COR-L47 (cell line): ENCODE data around the gene APLF.
"Not testable (repeated sequence)": the region's sequence is repeated elsewhere in the genome, so short reads cannot be mapped to it uniquely, and the experiment has no call there.

Source experiments
- DNase-seq: peaks from one replicate; lab custom pipeline; 2025; lab: John Stamatoyannopoulos, UW

The APLF gene

DNA sequence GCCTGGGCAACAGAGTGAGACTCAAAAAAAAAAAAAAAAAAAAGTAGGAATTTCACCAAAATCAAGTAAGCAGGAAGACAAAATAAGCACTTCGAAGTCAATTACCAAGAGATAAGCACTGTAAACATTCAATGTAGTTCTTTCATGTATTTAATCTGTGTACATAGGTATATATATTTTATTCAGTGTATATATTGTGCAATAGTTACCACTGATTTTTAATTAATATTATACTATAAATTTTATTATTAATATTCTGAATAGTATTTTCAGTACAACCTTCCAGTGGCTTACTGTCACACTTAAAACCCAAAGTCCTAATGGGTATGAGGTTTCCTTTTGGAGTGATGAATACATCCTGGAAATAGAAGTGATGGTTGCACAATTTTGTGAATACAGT is 9.1 kb downstream of the APLF start:
- no peak for DNase-seq

DNA sequence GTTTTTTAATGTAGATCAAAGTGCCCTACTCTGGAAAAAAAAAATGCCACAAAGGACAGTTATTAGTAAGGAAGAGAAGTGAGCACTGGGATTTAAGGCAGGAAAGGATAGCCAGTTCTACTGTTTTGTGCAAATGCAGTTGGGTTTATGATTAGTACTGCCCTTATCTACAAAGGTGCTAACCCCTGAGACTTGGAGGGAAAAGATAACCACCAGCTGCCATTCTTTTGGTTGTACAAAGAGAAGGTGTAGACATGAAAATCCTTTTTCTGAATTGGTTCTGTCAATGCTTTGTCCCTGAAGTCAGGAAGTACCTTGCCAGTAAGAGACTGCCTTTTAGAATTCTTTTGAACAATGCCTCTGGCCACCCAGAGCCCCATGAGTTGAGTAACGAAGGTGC is 11.3 kb downstream of the APLF start:
- no peak for DNase-seq

DNA sequence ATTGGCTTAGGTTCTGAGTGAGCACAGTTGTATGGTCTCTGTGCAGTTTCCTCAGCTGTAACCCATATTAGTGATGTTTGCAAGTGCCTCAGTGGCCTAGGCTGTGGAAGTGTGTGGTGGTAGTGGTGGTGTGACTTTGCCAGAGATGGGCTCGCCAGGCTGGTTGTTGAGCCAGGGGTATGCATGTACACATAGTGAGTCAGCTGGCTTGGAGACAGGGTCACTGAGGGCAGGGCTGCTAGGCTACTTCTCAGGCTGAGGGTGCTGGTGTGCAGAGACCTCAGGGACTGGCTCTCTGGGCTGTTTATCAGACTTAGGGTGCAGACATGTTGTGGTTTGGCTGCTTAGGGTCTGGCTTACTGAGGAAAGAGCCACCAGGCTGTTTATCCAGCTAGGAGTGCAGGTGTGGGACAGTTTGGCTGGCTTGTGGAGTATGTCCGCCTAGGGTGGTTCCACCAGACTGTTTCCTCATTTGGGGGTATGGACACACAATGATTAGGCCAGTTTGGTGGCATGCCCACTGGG is 15.0 kb downstream of the APLF start:
- no peak for DNase-seq

DNA sequence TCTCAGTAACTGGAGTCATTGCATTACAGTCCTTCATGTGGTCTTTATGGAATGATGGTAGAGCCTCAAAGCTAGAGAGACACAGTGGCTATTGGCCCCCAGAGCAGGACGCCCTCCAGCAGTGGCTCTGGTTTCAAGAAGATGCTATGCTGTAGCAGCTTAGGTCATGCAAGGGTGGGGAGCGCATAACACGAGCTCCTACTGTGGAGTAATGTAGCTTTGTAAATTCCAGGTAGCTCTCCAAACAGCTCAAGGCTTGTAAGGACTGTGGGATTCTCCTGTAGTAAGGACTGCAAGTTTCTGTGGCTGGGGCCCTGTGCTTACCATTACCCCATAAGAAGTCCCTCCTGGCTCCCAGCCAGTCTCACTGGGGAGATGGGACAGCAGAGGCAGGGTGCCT is 15.6 kb downstream of the APLF start:
- no peak for DNase-seq

DNA sequence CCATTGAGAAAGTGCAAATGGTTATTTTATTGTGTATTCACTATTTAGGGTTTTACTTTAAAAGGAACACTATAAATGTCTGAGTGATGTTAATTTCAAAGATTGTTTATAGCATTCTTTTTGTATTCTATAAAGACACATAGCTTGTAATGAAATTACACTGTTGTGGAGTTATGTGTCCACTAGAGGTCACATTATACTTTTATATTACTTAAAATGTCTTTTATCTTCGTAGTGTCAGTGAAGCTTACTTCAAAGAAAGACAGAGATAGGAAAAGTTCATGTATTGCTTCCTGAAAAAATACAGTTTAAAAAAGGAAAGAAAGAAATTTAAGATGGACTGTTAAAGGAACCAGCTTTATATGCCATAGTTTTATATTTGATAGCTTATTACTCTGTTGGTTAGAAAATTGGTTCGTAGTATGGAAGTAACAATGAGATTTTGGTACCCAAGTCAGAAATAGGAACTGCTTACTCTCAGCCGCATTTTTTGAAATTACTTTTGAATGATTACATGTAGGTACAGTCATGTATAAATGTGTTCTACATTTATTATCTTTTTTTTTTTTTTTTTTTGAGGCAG is 20.5 kb downstream of the APLF start:
- no peak for DNase-seq

DNA sequence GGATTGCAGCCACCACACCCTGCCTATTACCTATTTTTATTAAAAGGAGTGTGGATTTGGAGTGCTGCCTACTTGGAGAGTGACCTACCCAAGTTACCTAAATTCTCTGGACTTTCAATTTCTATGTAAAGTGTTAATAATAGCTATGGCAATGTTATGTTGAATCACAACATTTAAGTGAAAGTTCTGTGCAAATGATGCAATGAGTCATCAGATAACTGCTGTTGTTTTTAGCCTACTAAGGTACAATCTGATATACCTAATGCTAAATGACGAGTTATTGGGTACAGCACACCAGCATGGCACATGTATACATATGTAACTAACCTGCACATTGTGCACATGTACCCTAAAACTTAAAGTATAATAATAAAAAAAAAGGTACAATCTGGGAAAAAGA is 21.2 kb downstream of the APLF start:
- DNase-seq = not testable (repeated sequence)

DNA sequence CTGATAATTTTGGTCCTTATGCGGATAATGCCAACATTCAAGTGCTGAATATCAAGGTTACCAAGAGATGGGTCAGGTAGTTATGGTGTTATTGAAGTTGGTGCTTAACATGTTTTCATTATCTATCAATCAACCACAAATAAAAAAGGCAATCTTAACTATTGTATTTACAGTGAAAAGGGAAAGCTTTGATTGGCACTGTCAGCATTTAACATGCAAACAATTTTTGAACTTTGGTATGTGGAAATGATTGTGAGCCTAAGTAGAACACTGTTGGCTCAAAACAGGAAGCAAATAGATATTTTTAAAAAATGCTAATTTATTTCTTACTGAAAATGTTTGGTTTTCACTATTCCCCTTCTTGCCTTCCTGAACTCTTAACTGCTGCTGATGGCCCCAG is 21.9 kb downstream of the APLF start:
- DNase-seq = no peak

DNA sequence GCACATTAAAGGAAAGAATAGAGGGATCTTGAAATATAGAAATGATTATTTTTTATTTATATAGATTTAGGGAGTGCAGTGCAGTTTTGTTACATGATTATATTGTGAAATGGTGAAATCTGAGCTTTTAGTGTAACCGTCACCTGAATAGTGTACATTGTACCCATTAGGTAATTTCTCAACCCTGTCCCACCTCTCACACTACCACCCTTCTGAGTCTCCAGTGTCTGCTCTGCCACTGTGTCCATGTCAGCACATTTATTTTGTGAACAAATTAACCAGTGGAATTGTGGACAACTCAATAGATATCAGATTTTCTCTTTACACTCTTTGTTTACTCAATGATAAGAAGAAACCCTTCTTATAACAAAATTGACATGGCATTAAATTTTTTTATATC is 24.2 kb downstream of the APLF start:
- DNase-seq = no peak

DNA sequence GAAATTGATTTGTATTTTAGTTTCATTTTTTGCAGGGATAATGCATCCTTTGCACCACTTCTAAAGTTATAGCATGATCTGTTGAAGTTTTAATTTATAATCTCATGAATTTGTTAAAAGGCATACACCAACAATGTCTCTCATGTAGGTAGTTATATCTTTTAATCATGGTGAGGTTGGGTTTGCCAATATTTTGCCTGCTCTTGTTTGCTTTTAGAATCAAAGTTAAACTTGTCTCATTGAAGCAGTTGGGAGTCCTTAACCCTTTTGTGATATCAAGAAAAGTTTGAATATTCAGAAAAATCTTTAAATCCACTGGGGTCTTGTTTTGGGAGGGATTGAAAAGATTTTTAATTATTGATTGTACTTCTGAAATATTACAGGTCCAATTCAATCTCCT is 31.7 kb downstream of the APLF start:
- DNase-seq = no peak

DNA sequence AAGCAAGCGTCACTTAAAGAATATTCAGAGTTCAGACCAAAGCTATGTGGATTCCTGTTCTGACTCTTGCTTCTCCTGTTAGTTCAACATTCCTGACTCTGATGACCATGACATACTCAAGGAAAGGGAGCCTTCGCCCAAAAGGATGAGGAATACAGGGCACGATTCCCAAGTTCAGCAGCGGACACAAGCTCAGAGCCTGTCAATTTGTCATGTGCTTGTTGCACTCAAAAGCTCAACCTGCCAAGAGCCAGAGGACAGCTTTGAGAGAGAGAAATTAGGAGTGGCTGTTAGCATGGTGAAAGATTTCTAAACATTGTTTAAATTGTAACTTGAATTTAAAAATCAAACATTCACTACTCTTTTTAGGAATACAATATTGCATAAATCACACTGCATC is 33.3 kb downstream of the APLF start:
- no peak for DNase-seq

DNA sequence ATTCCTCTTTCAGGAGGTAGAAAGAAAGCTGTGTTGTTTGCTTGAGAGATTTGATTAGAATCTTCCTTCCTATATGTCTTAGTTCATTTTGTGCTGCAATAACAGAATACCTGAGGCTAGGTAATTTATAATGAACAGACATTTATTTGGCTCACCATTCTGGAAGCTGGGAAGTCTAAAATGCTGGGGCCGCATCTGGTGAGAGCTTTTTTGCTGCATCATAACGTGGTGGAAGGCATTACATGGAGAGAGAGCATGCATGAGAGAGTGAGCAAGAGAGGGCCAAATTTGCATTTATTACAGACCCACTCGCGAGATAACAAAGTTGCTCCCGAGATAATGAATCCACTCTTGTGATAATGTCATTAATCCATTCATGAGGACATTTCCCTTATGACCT is 34.4 kb downstream of the APLF start:
- DNase-seq = no peak

DNA sequence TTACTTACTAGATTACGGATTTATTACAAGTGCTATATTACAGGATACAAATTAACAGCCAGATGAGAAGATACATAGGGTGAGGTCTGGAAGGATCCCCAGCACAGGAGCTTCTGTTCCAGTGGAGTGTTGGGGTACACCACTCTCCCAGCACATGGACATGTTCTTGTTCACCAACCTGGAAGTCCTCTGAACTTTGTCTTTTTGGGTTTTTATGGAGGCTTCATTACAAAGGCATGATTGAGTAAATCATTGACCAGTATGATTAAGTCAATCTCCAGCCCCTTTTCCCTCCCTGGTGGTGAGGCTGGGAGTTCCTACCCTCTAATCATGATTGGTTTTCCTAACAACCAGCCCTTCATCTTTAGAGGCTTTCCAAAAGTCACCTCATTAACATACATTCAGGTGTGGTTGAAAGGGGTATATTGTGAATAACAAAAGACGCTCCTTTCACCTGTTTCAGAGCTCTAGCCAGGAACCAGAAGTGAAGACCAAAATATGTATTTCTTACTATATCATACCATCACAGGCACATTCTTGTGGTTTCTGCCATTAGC is 38.3 kb downstream of the APLF start:
- DNase-seq = no peak

DNA sequence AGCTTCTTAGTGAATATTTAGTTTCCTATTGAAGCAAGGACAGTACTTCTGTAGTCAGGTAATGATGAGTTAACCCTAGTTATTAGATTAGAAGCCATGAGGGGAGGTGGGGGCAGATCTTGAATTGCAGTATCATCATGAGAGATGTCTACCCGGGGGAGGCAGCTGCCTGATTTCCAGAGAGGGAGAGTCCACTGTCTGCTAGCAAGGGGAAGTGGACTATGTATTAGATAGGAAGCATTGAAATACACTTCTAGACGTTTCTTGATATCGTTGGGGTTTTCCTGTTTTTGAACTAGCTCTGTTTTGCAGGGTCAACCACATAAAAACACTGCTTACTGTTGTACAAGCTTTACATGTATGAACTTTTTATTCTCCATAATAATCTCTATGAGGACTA is 38.8 kb downstream of the APLF start:
- no peak for DNase-seq

DNA sequence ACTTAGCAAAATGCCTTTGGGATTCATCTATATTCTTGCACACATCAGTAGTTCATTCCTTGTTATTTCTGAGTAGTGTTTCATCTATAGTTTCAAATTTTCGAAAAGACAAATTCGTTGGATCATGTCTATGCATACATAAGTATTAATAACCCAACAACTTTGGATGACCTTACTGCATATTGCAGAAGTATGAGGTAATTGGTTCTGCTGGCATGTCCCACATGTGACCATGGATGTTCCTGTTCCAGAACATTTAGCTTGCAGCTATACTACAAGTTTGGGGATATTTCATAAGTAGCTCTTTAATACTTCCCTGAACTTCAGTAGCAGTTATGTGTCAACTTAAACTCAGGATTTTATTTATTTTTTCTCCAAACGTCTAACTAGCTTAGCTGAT is 44.9 kb downstream of the APLF start:
- no peak for DNase-seq

DNA sequence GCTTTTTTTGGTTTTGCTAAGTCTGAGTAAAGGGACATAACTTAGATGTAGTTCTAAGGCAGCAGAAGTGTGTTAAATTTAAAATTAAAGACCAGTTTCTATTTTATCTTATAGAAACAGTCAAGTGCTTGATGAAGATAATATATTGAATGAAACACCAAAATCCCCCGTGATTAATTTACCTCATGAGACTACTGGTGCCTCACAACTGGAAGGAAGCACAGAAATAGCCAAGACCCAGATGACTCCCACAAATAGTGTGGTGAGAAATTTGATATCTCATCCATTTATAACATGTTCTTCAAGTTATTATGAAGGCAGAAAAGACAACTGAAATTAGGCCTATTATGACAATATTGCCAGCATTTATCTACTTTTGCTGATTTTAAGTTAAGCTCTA is 45.6 kb downstream of the APLF start:
- no peak for DNase-seq

DNA sequence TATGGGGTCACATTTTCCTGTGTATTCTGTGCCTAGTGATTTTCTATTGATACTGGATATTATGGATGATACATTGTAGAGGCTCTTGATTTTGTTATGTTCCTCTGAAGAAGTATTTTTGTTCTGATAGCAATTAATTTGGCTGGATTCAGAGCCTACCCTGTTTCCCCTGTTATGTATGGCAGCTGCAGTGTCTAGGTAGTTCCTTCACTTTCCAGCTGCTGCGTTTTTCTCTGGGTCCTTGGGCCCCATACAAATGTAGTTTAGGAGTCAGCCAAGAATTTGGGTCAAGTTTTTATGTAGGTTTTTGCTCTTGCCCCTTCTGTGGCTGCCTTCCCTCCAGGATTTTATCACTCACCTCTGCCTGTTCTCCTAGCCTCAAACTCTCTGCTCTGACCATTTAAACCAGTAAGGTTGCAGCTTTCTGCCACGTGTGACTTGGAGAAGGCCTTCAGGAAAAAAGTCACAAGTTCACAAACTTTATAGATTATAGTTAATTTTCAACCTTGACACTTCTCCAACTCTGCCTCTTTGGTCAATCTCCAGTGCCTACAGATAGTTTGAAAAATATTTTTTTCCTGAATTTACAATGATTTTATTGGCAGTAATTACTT is 47.0 kb downstream of the APLF start:
- DNase-seq = no peak

DNA sequence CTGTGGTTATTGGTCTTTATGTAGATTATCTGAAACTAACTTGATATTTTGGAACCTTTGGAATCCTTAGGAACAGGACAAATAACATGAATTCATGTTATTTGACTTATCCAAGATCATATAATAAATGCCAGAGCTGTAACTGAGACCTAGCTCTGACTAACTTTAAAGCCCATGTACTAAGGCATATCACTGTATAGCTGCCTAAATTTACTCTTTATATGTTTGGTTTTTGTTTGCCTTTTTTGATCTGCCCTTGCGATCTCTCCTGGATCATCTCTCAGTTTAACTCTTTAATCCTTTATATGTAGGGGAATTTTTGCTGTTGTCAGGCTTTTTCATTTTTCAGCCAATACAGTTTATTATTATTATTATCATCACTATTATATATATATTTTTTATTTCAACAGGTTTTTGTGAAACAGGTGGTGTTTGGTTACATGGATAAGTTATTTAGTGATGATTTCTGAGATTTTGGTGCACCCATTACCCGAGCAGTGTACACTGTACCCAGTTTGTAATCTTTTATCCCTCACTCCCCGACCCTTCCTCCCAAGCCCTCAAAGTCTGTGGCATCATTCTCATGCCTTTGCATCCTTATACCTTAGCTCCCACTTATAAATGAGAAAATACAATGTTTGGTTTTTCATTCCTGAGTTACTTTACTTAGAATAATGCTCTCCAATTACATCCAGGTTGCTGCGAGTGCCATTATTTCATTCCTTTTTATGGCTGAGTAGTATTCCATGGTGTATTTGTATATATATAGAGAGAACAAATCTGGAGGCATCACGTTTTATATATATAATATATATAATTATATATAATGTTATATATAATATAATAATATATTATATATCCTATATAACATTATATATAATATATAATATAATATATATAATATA is 48.9 kb downstream of the APLF start:
- no peak for DNase-seq

DNA sequence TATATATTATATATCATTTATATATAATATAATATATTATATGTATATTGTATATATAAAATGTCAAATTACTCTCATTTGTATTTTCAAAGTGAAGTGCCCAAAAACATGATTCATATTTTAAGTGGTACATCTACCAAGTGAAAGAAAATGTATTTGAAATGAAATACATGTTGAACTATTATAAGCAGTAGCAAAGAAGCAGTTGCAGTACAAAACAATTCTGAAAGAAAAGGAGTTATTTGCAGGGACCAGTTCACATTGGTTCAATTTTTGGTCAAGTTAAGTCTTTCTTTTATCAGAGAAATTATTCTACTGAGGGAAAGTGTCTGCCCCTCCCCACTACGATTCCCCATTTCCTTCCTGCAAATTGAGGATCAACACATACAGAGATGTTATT is 51.9 kb downstream of the APLF start:
- no peak for DNase-seq

DNA sequence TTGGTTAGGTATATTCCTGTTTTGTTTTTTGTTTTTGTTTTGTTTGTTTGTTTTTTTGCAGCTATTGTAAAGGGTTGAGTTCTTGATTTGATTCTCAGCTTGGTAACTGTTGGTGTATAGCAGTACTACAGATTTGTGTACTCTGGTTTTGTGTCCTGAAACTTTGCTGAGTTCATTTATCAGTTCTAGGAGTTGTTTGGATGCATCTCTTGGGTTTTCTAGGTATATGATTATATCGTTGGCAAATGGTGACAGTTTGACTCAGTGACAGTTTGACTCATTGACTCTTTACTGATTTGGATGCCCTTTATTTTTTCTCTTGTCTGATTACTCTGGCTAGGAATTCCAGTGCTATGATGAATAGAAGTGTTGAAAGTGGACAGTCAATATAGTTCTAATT is 53.7 kb downstream of the APLF start:
- no peak for DNase-seq

DNA sequence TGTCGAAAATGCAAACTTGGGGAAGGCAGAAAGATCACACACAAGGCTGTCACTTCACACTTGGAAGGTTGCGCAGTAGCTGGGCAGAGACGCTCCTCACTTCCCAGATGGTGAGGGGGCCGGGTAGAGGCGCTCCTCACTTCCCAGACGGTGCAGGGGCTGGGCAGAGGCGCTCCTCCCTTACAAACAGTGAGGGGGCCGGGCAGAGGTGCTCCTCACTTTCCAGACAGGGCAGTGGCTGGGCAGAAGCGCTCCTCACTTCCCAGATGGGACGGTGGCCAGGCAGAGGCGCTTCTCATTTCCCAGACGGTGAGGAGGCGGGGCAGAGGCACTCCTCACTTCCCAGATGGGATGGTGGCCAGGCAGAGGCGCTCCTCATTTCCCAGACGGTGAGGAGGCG is 59.6 kb downstream of the APLF start:
- DNase-seq = not testable (repeated sequence)

DNA sequence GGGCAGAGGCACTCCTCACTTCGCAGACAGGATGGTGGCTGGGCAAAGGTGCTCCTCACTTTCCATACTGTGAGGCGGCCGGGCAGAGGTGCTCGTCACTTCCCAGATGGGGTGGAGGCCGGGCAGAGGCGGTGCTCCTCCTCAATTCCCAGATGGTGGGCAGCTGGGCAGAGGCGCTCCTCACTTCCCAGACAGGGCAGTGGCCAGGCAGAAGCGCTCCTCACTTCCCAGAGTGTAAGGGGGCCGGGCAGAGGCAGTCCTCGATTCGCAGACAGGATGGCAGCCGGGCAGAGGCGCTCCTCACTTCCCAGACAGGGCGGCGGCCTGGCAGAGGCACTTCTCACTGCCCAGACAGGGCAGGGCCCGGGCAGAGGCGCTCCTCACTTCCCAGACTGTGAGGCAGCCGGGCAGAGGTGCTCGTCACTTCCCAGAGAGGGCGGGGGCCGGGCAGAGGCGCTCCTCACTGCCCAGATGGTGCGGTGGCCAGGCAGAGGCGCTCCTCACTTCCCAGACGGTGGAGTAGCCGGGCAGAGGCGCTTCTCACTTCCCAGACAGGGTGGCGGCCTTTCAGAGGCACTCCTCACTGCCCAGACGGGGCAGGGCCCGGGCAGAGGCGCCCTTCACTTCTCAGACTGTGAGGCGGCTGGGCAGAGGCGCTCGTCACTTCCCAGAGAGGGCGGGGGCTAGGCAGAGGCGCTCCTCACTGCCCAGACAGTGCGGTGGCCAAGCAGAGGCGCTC is 60.1 kb downstream of the APLF start:
- DNase-seq = not testable (repeated sequence)

DNA sequence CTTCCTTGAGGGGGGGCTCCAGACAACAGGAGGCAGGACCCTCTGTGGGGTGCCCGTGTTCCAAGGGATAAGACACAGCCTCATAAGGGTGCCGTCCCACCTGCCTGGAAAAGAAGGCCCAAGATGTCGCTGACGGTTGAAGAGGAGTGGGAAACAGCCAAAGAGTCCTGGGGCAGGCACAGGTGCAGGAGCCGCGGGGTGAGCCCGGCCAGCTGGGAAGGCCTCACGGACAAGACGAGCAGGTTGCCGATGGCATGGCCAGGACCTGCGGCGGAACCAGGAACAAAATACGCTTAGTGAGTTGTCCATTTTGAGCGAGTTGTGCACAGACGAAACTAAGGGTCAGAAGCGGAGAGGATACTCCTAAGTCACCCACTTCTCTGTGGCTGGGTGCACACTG is 61.8 kb downstream of the APLF start:
- DNase-seq = not testable (repeated sequence)
